GM12878 (cell line): ENCODE data around the gene RPEL1. TPM values are rescaled to one million over a fixed set of nuclear protein-coding genes. Genes with fewer than 3 reads are reported as not detected.

ENCODE experiments used
- ATAC-seq: fragments of 200-7000 bp; cut with Tn5 transposase; 3 replicates; pipeline ENCODE4 v1.9.1; 2020; ENCODE audit warnings: mild to moderate bottlenecking, moderate library complexity
- BruUV-seq: library from RNA; stranded (reverse); fragments of 400-500 nt; replicated peaks from 2 replicates; lab custom pipeline; 2021; lab: Mats Ljungman, UMichigan
- CTCF ChIA-PET: fragments of 300-600 bp; sonication (Branson Sonifier 250); formaldehyde crosslinking; extraction: SDS; loops from one replicate; lab custom pipeline; 2021; ENCODE audit warnings: inconsistent platforms; lab: Yijun Ruan, JAX
- POLR2A ChIA-PET: fragments of 350-600 bp; formaldehyde crosslinking; extraction: SDS; loops from one replicate; lab custom pipeline; 2021; ENCODE audit warnings: inconsistent platforms; lab: Charles Lee
- RAD21 ChIA-PET: fragments of 300-600 bp; sonication (Branson Sonifier 250); formaldehyde crosslinking; loops from one replicate; lab custom pipeline; 2023; ENCODE audit warnings: antibody characterized with exemption; ENCODE audit not compliant: unreplicated experiment; lab: Charles Lee
- SMC1A ChIA-PET: fragments of 300-600 bp; sonication (Branson Sonifier 250); formaldehyde crosslinking; loops from one replicate; lab custom pipeline; 2023; ENCODE audit not compliant: unreplicated experiment, uncharacterized antibody; lab: Charles Lee
- DNase-seq: peaks from one replicate; pipeline ENCODE4 v3.0.0-alpha.2; 2011; ENCODE audit warnings: low read depth, low spot score
- FAIRE-seq: peaks from 3 replicates; lab custom pipeline; 2011; peaks lifted over from hg19 to GRCh38; lab: Jason Lieb, UNC
- H2AFZ ChIP-seq: 2 replicates; pipeline ENCODE4 v1.6.0; 2011; ENCODE audit warnings: low read depth, low read length, control low read depth; ENCODE audit not compliant: control insufficient read depth
- H3K27ac ChIP-seq: 2 replicates; pipeline ENCODE4 v1.5.1; 2011; ENCODE audit warnings: control low read depth; ENCODE audit not compliant: control insufficient read depth, insufficient read depth
- H3K27me3 ChIP-seq, 2 experiments: replicated peaks in 1 of 2; 2 replicates each; pipeline versions ENCODE4 v1.6.0 to v1.6.1; 2011; ENCODE audit warnings: low read length in 1 of 2; ENCODE audit not compliant: control insufficient read depth in 2 of 2, insufficient read depth in 2 of 2
- H3K36me3 ChIP-seq, 2 experiments: 2 replicates each; pipeline ENCODE4 v1.5.1; 2011; ENCODE audit warnings: low read length in 1 of 2; ENCODE audit not compliant: control insufficient read depth in 2 of 2, insufficient read depth in 2 of 2
- H3K4me1 ChIP-seq: 2 replicates; pipeline ENCODE4 v1.6.1; 2011; ENCODE audit warnings: mild to moderate bottlenecking, low read length, moderate library complexity, mixed read lengths; ENCODE audit not compliant: control insufficient read depth, insufficient read depth
- H3K4me2 ChIP-seq: 2 replicates; pipeline ENCODE4 v1.6.0; 2011; ENCODE audit warnings: control low read depth; ENCODE audit not compliant: control insufficient read depth, insufficient read depth
- H3K4me3 ChIP-seq: fragments of 200-600 bp; sonication (generic); 2 replicates; pipeline ENCODE4 v1.5.1; 2016
- H3K79me2 ChIP-seq: 2 replicates; pipeline ENCODE4 v1.6.0; 2011; ENCODE audit warnings: low read length; ENCODE audit not compliant: control insufficient read depth, insufficient read depth
- H3K9ac ChIP-seq: 2 replicates; pipeline ENCODE4 v1.8.0; 2011; ENCODE audit warnings: low read length, control low read depth, mixed read lengths; ENCODE audit not compliant: control insufficient read depth, insufficient read depth
- H3K9me3 ChIP-seq: replicated peaks from 3 replicates; pipeline ENCODE4 v1.5.1; 2011; ENCODE audit warnings: mild to moderate bottlenecking, low read length; ENCODE audit not compliant: control insufficient read depth, insufficient read depth
- H4K20me1 ChIP-seq: 2 replicates; pipeline ENCODE4 v1.6.0; 2011; ENCODE audit not compliant: control insufficient read depth, insufficient read depth
- CEBPB ChIP-seq, 2 experiments: fragments of 150-350 bp in 1 of 2; IDR thresholded peaks; 2 replicates each; pipeline ENCODE4 v1.6.1; 2012 to 2014; ENCODE audit warnings: low read depth in 2 of 2, low read length in 2 of 2, borderline replicate concordance in 1 of 2, inconsistent platforms in 1 of 2
- KAT2A ChIP-seq: conservative IDR thresholded peaks from 2 replicates; pipeline ENCODE4 v1.6.1; 2011; ENCODE audit warnings: low read depth, low read length; ENCODE audit not compliant: control insufficient read depth
- MXI1 ChIP-seq: fragments of 150-350 bp; IDR thresholded peaks from 2 replicates; pipeline ENCODE4 v1.6.1; 2011; ENCODE audit warnings: low read depth, mild to moderate bottlenecking, inconsistent platforms, low read length, improper control_type of control experiment
- RAD21 ChIP-seq: IDR thresholded peaks from 2 replicates; pipeline ENCODE4 v1.6.1; 2011; ENCODE audit warnings: mild to moderate bottlenecking, low read depth, low read length, moderate library complexity; ENCODE audit not compliant: insufficient read depth
- STAT3 ChIP-seq: IDR thresholded peaks from 2 replicates; pipeline ENCODE4 v1.6.1; 2011; ENCODE audit warnings: low read depth, low read length, improper control_type of control experiment
- WGBS: methylation state at CpG from one replicate; pipeline ENCODE4 v1.1.6; 2016; ENCODE audit warnings: low lambda C conversion rate; ENCODE audit not compliant: insufficient replicate concordance, insufficient coverage; ENCODE audit errors: missing lambda C conversion rate; 5-methylcytosine and 5-hydroxymethylcytosine counted together
- in situ Hi-C: fragments of 300-500 bp; cut with MboI; formaldehyde crosslinking; loops from 9 replicates; pipeline ENCODE4 v1.14.3; 2018; ENCODE audit warnings: mixed read lengths
- intact Hi-C: fragments of 100-400 bp; cut with micrococcal nuclease; formaldehyde crosslinking; loops from one replicate; pipeline ENCODE4 v1.14.2; 2022; ENCODE audit not compliant: unreplicated experiment
- polyA plus RNA-seq, 11 experiments: library from polyadenylated mRNA; depleted of rRNA in 4 of 11; unstranded in 6 of 11; stranded (reverse) in 5 of 11; fragments of >200 nt; fragmentation: Nextera tagmentation in 4 of 11; fragmentation: Illumina TruSeq in 1 of 11; extraction: Ambion mirVana in 4 of 11; extraction: Trizol in 1 of 11; gene quantifications; 1 replicate in 1 of 11; 2 replicates in 10 of 11; pipeline versions ENCODE4 v1.2.1 to v1.2.3, GENCODE V29; 2011 to 2016; ENCODE audit warnings: inconsistent platforms in 2 of 11, missing spikeins in 2 of 11, low read depth in 1 of 11
- total RNA-seq, 4 experiments: library from RNA; depleted of rRNA in 3 of 4; stranded (reverse); fragments of >200 nt in 3 of 4; fragmentation: Illumina TruSeq in 1 of 4; extraction: Trizol in 1 of 4; gene quantifications; 2 replicates each; pipeline versions ENCODE4 v1.2.1 to v1.2.3, GENCODE V29; 2013 to 2021
- TF ChIP-seq, protein P1 (sequence below): fragments of 450-650 bp; IDR thresholded peaks from 2 replicates; pipeline ENCODE4 v1.6.1; 2017; ENCODE audit warnings: mild to moderate bottlenecking, moderate library complexity
- TF ChIP-seq, protein P2 (sequence below): fragments of 450-650 bp; IDR thresholded peaks from 2 replicates; pipeline ENCODE4 v1.6.1; 2017; ENCODE audit warnings: borderline replicate concordance
- TF ChIP-seq, protein P3 (sequence below): IDR thresholded peaks from 2 replicates; pipeline ENCODE4 v1.6.1; 2012; ENCODE audit warnings: low read depth, low read length, improper control_type of control experiment
- TF ChIP-seq, protein P4 (sequence below): fragments of 450-650 bp; IDR thresholded peaks from 2 replicates; pipeline ENCODE4 v1.6.1; 2018; ENCODE audit warnings: borderline replicate concordance, mild to moderate bottlenecking; ENCODE audit not compliant: partially characterized antibody
- TF ChIP-seq, protein P5 (sequence below): fragments of 450-650 bp; IDR thresholded peaks from 2 replicates; pipeline ENCODE4 v1.6.1; 2016; ENCODE audit warnings: mild to moderate bottlenecking, moderate library complexity, borderline replicate concordance

Gene RPEL1
- total and polyA plus RNA-seq, 10 of the 15 experiments (the other 5 are each of a cell fraction or from before 2014, with no cell fraction given) = 0.04 to 0.08 (median 0.06) TPM; not detected in 6

DNA sequence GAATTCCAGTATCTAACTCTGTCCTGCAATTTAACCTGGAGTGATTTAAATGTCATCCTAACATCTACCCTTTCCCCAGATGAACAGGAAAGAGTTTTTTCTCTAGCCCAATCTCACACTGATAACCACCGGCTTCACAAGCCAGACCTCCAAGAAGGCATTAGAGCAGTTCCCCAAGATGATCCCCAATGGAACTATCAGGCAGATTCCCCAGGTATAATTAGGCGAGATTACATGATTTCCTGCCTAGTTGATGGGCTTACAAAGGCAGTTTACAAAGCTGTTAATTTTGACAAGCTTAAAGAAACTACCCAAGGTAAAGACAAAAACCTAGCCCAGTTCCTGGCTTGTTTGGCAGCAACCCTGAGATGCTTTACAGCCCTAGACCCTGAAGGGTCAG is 38.5 kb upstream of the RPEL1 start:
- intact Hi-C loops = no loop called here
- TF ChIP-seq STAT3 (no peak), CEBPB (IDR thresholded peaks at IDR 0.05; ENCODE audit: borderline replicate concordance in 1 of 2, low read depth in 2 of 2, low read length in 2 of 2) (no peak), RAD21 (no peak), MXI1 (no peak), KAT2A (no peak)
- TF ChIP-seq, protein P1, sequence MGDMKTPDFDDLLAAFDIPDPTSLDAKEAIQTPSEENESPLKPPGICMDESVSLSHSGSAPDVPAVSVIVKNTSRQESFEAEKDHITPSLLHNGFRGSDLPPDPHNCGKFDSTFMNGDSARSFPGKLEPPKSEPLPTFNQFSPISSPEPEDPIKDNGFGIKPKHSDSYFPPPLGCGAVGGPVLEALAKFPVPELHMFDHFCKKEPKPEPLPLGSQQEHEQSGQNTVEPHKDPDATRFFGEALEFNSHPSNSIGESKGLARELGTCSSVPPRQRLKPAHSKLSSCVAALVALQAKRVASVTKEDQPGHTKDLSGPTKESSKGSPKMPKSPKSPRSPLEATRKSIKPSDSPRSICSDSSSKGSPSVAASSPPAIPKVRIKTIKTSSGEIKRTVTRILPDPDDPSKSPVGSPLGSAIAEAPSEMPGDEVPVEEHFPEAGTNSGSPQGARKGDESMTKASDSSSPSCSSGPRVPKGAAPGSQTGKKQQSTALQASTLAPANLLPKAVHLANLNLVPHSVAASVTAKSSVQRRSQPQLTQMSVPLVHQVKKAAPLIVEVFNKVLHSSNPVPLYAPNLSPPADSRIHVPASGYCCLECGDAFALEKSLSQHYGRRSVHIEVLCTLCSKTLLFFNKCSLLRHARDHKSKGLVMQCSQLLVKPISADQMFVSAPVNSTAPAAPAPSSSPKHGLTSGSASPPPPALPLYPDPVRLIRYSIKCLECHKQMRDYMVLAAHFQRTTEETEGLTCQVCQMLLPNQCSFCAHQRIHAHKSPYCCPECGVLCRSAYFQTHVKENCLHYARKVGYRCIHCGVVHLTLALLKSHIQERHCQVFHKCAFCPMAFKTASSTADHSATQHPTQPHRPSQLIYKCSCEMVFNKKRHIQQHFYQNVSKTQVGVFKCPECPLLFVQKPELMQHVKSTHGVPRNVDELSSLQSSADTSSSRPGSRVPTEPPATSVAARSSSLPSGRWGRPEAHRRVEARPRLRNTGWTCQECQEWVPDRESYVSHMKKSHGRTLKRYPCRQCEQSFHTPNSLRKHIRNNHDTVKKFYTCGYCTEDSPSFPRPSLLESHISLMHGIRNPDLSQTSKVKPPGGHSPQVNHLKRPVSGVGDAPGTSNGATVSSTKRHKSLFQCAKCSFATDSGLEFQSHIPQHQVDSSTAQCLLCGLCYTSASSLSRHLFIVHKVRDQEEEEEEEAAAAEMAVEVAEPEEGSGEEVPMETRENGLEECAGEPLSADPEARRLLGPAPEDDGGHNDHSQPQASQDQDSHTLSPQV = no peak
- TF ChIP-seq, protein P2, sequence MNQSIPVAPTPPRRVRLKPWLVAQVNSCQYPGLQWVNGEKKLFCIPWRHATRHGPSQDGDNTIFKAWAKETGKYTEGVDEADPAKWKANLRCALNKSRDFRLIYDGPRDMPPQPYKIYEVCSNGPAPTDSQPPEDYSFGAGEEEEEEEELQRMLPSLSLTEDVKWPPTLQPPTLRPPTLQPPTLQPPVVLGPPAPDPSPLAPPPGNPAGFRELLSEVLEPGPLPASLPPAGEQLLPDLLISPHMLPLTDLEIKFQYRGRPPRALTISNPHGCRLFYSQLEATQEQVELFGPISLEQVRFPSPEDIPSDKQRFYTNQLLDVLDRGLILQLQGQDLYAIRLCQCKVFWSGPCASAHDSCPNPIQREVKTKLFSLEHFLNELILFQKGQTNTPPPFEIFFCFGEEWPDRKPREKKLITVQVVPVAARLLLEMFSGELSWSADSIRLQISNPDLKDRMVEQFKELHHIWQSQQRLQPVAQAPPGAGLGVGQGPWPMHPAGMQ = no peak
- TF ChIP-seq, protein P3, sequence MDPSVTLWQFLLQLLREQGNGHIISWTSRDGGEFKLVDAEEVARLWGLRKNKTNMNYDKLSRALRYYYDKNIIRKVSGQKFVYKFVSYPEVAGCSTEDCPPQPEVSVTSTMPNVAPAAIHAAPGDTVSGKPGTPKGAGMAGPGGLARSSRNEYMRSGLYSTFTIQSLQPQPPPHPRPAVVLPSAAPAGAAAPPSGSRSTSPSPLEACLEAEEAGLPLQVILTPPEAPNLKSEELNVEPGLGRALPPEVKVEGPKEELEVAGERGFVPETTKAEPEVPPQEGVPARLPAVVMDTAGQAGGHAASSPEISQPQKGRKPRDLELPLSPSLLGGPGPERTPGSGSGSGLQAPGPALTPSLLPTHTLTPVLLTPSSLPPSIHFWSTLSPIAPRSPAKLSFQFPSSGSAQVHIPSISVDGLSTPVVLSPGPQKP = no peak
- TF ChIP-seq, protein P4, sequence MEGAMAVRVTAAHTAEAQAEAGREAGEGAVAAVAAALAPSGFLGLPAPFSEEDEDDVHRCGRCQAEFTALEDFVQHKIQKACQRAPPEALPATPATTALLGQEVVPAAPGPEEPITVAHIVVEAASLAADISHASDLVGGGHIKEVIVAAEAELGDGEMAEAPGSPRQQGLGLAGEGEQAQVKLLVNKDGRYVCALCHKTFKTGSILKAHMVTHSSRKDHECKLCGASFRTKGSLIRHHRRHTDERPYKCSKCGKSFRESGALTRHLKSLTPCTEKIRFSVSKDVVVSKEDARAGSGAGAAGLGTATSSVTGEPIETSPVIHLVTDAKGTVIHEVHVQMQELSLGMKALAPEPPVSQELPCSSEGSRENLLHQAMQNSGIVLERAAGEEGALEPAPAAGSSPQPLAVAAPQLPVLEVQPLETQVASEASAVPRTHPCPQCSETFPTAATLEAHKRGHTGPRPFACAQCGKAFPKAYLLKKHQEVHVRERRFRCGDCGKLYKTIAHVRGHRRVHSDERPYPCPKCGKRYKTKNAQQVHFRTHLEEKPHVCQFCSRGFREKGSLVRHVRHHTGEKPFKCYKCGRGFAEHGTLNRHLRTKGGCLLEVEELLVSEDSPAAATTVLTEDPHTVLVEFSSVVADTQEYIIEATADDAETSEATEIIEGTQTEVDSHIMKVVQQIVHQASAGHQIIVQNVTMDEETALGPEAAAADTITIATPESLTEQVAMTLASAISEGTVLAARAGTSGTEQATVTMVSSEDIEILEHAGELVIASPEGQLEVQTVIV = no peak
- TF ChIP-seq, protein P5, sequence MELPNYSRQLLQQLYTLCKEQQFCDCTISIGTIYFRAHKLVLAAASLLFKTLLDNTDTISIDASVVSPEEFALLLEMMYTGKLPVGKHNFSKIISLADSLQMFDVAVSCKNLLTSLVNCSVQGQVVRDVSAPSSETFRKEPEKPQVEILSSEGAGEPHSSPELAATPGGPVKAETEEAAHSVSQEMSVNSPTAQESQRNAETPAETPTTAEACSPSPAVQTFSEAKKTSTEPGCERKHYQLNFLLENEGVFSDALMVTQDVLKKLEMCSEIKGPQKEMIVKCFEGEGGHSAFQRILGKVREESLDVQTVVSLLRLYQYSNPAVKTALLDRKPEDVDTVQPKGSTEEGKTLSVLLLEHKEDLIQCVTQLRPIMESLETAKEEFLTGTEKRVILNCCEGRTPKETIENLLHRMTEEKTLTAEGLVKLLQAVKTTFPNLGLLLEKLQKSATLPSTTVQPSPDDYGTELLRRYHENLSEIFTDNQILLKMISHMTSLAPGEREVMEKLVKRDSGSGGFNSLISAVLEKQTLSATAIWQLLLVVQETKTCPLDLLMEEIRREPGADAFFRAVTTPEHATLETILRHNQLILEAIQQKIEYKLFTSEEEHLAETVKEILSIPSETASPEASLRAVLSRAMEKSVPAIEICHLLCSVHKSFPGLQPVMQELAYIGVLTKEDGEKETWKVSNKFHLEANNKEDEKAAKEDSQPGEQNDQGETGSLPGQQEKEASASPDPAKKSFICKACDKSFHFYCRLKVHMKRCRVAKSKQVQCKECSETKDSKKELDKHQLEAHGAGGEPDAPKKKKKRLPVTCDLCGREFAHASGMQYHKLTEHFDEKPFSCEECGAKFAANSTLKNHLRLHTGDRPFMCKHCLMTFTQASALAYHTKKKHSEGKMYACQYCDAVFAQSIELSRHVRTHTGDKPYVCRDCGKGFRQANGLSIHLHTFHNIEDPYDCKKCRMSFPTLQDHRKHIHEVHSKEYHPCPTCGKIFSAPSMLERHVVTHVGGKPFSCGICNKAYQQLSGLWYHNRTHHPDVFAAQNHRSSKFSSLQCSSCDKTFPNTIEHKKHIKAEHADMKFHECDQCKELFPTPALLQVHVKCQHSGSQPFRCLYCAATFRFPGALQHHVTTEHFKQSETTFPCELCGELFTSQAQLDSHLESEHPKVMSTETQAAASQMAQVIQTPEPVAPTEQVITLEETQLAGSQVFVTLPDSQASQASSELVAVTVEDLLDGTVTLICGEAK = no peak

More for the DNA sequence above, 38.5 kb upstream of the RPEL1 start:
- Histone ChIP-seq H2AFZ (no peak overlapping the region), H3K79me2 (no peaks in the 10 kb centered on the region), H3K27ac (no peak overlapping the region), H4K20me1 (no peaks in the 10 kb centered on the region), H3K9ac (no peak overlapping the region), H3K4me1 (no peaks in the 10 kb centered on the region), H3K27me3 (no peaks in the 10 kb centered on the region), H3K4me3 (no peak overlapping the region), H3K36me3 (no peaks in the 10 kb centered on the region), H3K4me2 (no peak overlapping the region), H3K9me3 (peaks cover 2% of the 10 kb centered on the region)
- ChIA-PET RAD21 (no interaction called here), POLR2A (no interaction called here), CTCF (no interaction called here), SMC1A (no interaction called here)
- 72% methylated on average over 2 of the region's 2 CpGs for WGBS
- BruUV-seq = no TSS peak
- DNase-seq (no peak), FAIRE-seq (no peak), ATAC-seq (no peak)
- in situ Hi-C loops = no loop called here
